DND-41 (cell line): ENCODE data around the gene ZNF57.

Experiments
- EZH2 ChIP-seq: IDR thresholded peaks from 3 replicates; pipeline ENCODE4 v1.6.1; 2012; ENCODE audit warnings: borderline replicate concordance, low read depth, mild to moderate bottlenecking, moderate library complexity, low read length, inconsistent platforms; ENCODE audit not compliant: severe bottlenecking
- TF ChIP-seq, protein P1 (sequence below): IDR thresholded peaks from 2 replicates; pipeline ENCODE4 v1.5.1; 2012; ENCODE audit warnings: borderline replicate concordance, low read length, moderate library complexity, mild to moderate bottlenecking; ENCODE audit not compliant: poor library complexity, severe bottlenecking; ENCODE audit errors: extremely low read depth

DNA sequence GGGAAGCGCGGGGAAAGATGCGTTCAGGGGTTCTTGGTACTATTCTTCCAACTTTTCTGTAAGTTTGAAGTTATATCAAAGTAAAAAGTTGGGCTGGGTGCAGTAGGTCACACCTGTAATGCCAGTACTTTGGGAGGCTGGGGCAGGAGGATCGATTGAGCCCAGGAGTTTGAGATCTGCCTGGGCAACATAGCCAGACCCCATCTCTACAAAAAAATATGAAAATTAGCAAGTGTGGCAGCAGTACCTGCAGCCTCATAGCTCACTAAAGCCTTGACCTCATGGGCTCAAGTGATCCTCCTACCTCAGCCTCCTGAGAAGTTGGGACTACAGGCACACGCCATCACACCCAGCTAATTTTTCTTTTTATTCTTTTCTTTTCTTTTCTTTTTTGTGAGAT, 56.4 kb downstream of the ZNF57 start:
- TF ChIP-seq, protein P1, sequence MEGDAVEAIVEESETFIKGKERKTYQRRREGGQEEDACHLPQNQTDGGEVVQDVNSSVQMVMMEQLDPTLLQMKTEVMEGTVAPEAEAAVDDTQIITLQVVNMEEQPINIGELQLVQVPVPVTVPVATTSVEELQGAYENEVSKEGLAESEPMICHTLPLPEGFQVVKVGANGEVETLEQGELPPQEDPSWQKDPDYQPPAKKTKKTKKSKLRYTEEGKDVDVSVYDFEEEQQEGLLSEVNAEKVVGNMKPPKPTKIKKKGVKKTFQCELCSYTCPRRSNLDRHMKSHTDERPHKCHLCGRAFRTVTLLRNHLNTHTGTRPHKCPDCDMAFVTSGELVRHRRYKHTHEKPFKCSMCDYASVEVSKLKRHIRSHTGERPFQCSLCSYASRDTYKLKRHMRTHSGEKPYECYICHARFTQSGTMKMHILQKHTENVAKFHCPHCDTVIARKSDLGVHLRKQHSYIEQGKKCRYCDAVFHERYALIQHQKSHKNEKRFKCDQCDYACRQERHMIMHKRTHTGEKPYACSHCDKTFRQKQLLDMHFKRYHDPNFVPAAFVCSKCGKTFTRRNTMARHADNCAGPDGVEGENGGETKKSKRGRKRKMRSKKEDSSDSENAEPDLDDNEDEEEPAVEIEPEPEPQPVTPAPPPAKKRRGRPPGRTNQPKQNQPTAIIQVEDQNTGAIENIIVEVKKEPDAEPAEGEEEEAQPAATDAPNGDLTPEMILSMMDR: no peak
- no peak for TF ChIP-seq EZH2
